ENCODE measurements around the gene NFIX. TPM values are rescaled to one million over a fixed set of nuclear protein-coding genes. Genes with fewer than 3 reads are reported as not detected.
A peak's percentile ranks its signal among the peaks of the same experiment; 100 is the strongest.

The NFIX gene
- total and polyA plus RNA-seq, 5 donors = 67.4 to 168 (median 146) TPM

DNA sequence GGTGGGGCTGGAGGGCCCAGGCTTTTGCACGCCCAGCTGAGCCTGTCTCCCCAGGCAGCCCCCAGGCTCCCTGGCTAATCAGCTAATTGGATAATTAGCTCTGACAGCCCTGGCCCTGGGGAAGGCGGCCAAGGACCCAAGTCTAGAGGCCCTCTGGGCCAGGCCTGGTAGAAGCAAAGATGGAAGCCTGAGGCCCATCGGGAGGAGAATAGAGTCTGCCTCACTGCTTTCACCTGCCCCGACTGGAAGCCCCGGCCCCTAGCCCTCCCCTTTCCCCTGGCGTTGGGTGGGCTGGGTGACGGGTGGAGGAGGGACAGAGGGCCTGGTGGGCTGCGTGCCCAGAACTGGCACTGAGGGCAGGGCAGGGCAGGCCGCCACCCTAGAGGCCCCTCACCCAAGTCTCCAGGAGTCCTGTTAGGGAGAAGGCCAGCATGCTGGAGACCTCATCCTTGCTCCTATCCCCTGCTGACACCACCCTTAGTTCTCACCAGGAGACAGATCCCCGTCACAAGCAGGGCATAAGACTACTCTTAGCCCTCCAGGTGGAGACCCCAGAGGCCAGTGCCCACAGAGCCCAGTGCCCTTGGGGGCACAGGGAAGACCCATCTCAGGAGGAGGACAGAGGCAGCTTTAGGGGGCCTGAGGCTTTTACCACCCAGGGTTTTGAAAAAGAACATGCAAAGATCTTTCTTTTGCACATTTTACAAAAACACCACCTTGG, 95.4 kb downstream of the NFIX start:
- Histone ChIP-seq H3K4me3 (ENCODE audit: low read length) (no peak overlapping the region), H3K9me3 (ENCODE audit: control insufficient read depth, low read length) (no peaks in the 10 kb centered on the region), H3K4me1 (ENCODE audit: control insufficient read depth, insufficient read depth, low read length) (peaks cover 3% of the 10 kb centered on the region), H3K27ac (ENCODE audit: low read length) (peak overlapping the region; percentile 70), H3K27me3 (ENCODE audit: control insufficient read depth, insufficient read depth) (no peaks in the 10 kb centered on the region)
- ATAC-seq = no peak
- intact Hi-C loops (cut with DNase I) = loop anchor here in 2 of 4 donors (5.0 to 10.0 kb wide), 2 partner anchors 103 to 106 kb away; no protein-coding TSS in a partner anchor
- WGBS = 69% methylated on average over 10 of the region's 10 CpGs
- peak; percentile 18 to 74 (median 64) for DNase-seq

DNA sequence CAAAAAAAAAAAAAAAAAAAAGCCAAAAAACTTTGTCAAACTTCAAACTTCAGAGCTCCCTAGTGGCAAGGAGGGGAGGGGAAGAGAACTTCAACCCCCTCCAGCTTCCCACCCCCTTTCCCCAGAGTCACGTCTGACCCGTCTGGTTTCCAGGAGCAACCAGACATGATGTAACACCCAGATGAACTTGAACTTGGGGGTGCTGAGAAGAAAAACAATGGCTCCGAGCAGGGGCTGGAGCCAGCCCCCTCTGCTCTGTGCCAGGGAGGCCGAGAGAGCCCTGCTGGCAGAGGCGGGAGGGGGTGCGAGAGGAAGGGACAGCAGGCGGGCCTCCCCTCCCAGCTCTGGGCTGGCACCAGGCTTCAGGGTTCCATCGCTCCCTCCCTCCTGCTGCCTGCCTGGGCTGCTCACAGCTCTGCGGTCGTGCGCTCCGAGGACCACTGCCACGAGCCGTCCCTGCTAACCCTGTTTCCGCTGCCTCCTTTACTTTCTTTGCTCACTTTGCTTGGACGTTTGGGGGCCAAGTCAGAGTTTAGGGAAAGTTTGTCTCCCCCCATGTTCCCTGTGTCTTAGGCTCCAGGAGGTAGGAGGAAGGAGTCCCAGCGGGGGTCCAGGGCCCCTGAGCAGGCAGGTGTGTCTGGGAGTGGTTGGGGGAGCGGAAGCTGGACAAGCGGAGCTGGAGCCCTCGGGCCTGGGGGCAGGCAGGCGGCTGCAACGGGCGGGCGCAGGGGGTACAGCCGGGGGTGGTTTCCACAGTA, 96.3 kb downstream of the NFIX start:
- no peaks in the 10 kb centered on the region for H3K9me3 ChIP-seq (ENCODE audit: control insufficient read depth, low read length)
- intact Hi-C loops (cut with DNase I) = loop anchor here (2.0 to 10.0 kb wide), 4 partner anchors 104 to 113 kb away; no protein-coding TSS in a partner anchor
- H3K4me1 ChIP-seq (ENCODE audit: control insufficient read depth, insufficient read depth, low read length) = no peaks in the 10 kb centered on the region
- WGBS = 43% methylated on average over 25 of the region's 25 CpGs
- no peak overlapping the region for H3K4me3 ChIP-seq (ENCODE audit: low read length)
- H3K27me3 ChIP-seq (ENCODE audit: control insufficient read depth, insufficient read depth) = no peaks in the 10 kb centered on the region
- peak overlapping the region; percentile 85 for H3K27ac ChIP-seq (ENCODE audit: low read length)
- ATAC-seq (peak; percentile 56 to 70), DNase-seq (peak; percentile 79 to 93 (median 93))

DNA sequence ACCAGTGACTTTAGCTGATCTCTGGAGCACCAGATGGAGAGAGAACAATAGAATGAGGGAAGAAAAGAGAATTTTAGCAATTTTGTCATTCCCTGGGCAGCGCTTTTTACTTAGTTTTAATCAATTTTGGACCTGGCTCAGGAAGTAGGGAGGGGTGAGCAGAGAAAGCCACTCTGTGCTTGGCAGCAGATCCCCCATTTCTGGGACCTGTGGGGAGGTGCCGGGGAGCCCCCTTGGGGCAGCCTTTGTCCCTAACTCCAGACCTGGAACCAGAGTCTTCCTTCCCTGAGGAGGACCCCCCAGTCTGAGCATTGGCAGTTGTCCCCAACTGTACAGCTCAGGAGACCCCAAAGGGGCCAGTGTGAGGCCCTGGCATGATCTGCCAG, 96.9 kb downstream of the NFIX start:
- Histone ChIP-seq H3K27me3 (ENCODE audit: control insufficient read depth, insufficient read depth) (no peaks in the 10 kb centered on the region), H3K4me1 (ENCODE audit: control insufficient read depth, insufficient read depth, low read length) (no peaks in the 10 kb centered on the region), H3K9me3 (ENCODE audit: control insufficient read depth, low read length) (no peaks in the 10 kb centered on the region), H3K27ac (ENCODE audit: low read length) (peak overlapping the region; percentile 85), H3K4me3 (ENCODE audit: low read length) (no peak overlapping the region)
- 49% methylated on average over 2 of the region's 2 CpGs for WGBS
- intact Hi-C loops (cut with DNase I) = loop anchor here (2.0 to 10.0 kb wide), 4 partner anchors 105 to 113 kb away; no protein-coding TSS in a partner anchor
- ATAC-seq = no peak
- DNase-seq = peak; percentile 27 to 74 (median 72)

DNA sequence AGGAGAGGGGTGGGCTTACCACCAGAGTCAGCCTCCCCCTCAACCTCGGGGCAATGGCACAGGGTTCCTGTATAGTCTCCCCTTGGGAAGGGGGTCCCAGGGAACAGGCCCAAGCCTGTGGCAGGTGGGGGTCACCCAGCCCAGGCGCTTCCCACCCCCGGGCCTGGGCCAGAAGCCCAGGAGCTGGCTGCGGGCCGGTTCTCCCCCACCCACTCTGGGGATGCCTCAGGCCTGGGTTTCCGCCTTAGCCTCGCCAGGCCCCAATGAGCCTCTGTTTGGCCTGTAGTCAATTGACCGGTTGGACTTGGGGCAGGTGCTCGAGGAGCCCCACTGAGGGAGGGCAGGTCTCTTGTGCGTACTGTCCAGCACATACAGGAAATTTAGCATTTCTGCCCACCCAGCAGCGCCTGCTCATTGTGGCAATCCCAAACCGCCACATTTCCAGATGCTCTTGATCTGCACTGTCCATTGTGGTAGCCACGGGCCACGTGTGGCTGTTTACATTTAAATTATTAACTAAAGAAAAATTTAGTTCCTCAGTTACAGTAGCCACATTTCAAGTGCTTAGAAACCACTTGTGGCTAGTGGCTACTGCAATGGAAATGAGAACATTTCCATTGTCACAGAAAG, 97.4 kb downstream of the NFIX start:
- DNase-seq (peak; percentile 33 to 79 (median 76)), ATAC-seq (no peak)
- intact Hi-C loops (cut with DNase I) = loop anchor here (2.0 to 10.0 kb wide), 4 partner anchors 105 to 114 kb away; no protein-coding TSS in a partner anchor
- Histone ChIP-seq H3K4me1 (ENCODE audit: control insufficient read depth, insufficient read depth, low read length) (no peaks in the 10 kb centered on the region), H3K27ac (ENCODE audit: low read length) (peak overlapping the region; percentile 61), H3K27me3 (ENCODE audit: control insufficient read depth, insufficient read depth) (no peaks in the 10 kb centered on the region), H3K4me3 (ENCODE audit: low read length) (no peak overlapping the region), H3K9me3 (ENCODE audit: control insufficient read depth, low read length) (no peaks in the 10 kb centered on the region)
- 51% methylated on average over 14 of the region's 14 CpGs for WGBS

DNA sequence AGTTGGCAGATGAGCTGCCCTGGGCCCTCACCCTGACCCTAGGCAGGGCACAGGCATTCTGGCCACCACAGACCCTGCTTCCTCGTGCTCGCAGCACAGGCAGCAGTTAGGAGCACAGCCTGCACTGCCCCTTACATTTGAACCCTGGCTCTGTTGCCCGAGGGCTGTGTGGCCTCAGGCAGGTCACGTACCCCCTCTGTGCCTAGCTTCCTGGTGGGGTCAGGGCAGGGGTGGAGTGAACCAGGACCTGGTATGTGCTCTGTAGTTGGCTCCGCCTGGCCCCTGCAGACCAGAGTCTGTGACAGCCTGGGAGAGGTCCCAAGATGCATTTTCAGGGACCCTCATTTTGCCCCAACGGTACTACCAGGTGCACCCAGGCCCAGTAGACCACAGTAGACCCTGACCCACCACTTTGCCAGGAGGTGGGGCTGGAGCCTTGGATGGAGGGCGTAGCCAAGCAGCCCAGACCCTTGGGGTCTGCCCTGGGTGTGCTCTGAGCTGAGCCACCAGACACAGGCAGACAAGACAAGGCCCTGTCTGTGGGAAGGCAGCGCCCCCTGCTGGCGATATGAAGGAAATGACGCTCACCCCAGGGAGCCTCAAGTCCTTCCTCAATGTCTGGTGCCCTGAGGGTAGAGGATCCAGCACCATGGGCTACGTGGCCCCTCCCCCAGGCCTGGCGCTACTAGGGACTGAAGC, 98.3 kb downstream of the NFIX start:
- intact Hi-C loops (cut with DNase I) = loop anchor here (2.0 to 10.0 kb wide), 4 partner anchors 106 to 115 kb away; no protein-coding TSS in a partner anchor
- H3K27me3 ChIP-seq (ENCODE audit: control insufficient read depth, insufficient read depth) = no peaks in the 10 kb centered on the region
- WGBS = 35% methylated on average over 12 of the region's 12 CpGs
- DNase-seq (peak; percentile 86 to 94 (median 92)), ATAC-seq (peak; percentile 60 to 64)
- H3K4me3 ChIP-seq (ENCODE audit: low read length) = no peak overlapping the region
- H3K27ac ChIP-seq (ENCODE audit: low read length) = peak overlapping the region; percentile 59
- no peaks in the 10 kb centered on the region for H3K4me1 ChIP-seq (ENCODE audit: control insufficient read depth, insufficient read depth, low read length)
- H3K9me3 ChIP-seq (ENCODE audit: control insufficient read depth, low read length) = no peaks in the 10 kb centered on the region

DNA sequence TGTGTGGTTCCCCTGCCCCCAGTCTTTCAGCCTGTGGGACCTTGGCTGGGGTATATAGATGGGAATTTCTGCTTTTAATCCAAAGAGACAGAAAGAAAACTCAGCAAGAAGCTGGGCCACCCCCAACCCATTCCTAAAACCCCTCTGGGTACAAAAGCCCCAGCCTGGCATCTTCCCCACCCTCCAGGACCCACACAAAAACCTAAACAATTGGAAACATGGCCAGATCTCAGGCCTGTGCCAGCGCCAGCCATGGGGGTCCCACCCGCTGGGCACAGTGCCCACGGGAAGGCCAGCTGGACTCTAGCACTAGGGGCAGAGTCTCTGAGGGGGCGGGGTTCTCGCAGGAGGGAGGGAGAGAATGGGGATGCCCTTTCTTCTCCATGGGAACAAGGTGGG, 98.8 kb downstream of the NFIX start:
- DNase-seq (peak; percentile 51 to 78 (median 78)), ATAC-seq (no peak)
- peak overlapping the region; percentile 5 for H3K27ac ChIP-seq (ENCODE audit: low read length)
- H3K4me3 ChIP-seq (ENCODE audit: low read length) = no peak overlapping the region
- no peaks in the 10 kb centered on the region for H3K27me3 ChIP-seq (ENCODE audit: control insufficient read depth, insufficient read depth)
- intact Hi-C loops (cut with DNase I) = loop anchor here in 2 of 4 donors (5.0 to 10.0 kb wide), 2 partner anchors 107 to 109 kb away; no protein-coding TSS in a partner anchor
- WGBS = 31% methylated on average over 5 of the region's 5 CpGs
- H3K9me3 ChIP-seq (ENCODE audit: control insufficient read depth, low read length) = no peaks in the 10 kb centered on the region
- no peaks in the 10 kb centered on the region for H3K4me1 ChIP-seq (ENCODE audit: control insufficient read depth, insufficient read depth, low read length)

DNA sequence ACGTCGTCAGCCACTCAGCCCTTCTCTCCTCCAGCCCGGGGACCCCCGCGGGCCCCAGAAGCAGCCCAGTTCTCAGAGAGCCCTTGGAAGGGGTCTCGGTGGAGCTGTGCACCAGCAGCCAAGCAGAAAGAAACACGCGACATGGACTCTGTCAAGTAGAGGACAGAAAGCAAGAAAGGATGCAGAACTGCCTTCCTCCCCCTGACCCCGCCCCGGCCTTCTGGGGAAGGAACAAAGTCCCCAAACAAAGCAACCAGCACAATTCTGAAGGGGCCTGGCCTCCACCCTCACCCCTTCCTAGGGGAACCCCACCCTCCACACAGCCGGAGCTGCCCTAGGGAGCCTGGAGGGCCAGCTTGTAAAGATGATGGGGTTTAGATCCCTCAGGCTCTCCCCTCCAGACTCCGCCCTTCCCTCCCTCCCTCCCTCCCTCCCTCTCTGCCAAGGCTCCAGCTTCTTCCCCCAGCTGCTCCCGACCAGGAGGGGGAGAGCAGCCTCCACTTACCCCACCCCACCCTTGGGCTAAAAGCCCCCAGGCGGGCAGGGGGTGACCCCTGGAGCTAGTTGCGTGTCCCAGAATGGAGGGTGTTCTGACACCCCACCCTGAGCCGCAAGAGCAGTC, 99.6 kb downstream of the NFIX start:
- H3K4me1 ChIP-seq (ENCODE audit: control insufficient read depth, insufficient read depth, low read length) = no peaks in the 10 kb centered on the region
- DNase-seq = peak; percentile 59 to 82 (median 80)
- WGBS = 42% methylated on average over 16 of the region's 16 CpGs
- no peaks in the 10 kb centered on the region for H3K9me3 ChIP-seq (ENCODE audit: control insufficient read depth, low read length)
- no peaks in the 10 kb centered on the region for H3K27me3 ChIP-seq (ENCODE audit: control insufficient read depth, insufficient read depth)
- no peak overlapping the region for H3K4me3 ChIP-seq (ENCODE audit: low read length)
- intact Hi-C loops (cut with DNase I) = loop anchor here in 3 of 4 donors (5.0 to 10.0 kb wide), 3 partner anchors 33 to 110 kb away; no protein-coding TSS in a partner anchor
- peak overlapping the region; percentile 46 for H3K27ac ChIP-seq (ENCODE audit: low read length)
- ATAC-seq = no peak

DNA sequence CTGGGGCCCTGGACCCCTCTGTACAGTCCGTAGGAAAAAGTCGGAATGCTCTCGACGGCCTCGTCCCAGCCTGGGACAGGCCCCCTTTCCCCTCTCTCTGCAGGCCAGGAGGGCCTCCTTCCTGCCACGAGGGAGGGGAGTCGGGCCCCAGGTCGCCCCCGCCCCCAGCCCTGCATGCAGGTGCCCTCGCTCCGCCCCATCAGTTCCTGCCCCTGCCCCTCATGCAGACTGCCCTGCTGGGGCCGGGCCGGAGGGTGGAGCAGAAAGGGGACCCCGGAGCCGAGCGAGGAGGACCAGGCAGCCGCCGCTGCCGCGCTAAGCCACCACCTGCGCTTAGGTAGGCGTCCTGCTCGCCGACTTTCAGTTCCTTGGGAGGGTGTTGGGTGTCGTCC, 100.1 kb downstream of the NFIX start:
- H3K9me3 ChIP-seq (ENCODE audit: control insufficient read depth, low read length) = no peaks in the 10 kb centered on the region
- WGBS = 59% methylated on average over 25 of the region's 25 CpGs
- intact Hi-C loops (cut with DNase I) = loop anchor here in 2 of 4 donors (5.0 to 10.0 kb wide), 2 partner anchors 33 to 111 kb away; no protein-coding TSS in a partner anchor
- no peak overlapping the region for H3K4me3 ChIP-seq (ENCODE audit: low read length)
- H3K27ac ChIP-seq (ENCODE audit: low read length) = peak overlapping the region; percentile 46
- DNase-seq = peak; percentile 32 to 78 (median 72)
- no peak for ATAC-seq
- no peaks in the 10 kb centered on the region for H3K4me1 ChIP-seq (ENCODE audit: control insufficient read depth, insufficient read depth, low read length)
- H3K27me3 ChIP-seq (ENCODE audit: control insufficient read depth, insufficient read depth) = no peaks in the 10 kb centered on the region

DNA sequence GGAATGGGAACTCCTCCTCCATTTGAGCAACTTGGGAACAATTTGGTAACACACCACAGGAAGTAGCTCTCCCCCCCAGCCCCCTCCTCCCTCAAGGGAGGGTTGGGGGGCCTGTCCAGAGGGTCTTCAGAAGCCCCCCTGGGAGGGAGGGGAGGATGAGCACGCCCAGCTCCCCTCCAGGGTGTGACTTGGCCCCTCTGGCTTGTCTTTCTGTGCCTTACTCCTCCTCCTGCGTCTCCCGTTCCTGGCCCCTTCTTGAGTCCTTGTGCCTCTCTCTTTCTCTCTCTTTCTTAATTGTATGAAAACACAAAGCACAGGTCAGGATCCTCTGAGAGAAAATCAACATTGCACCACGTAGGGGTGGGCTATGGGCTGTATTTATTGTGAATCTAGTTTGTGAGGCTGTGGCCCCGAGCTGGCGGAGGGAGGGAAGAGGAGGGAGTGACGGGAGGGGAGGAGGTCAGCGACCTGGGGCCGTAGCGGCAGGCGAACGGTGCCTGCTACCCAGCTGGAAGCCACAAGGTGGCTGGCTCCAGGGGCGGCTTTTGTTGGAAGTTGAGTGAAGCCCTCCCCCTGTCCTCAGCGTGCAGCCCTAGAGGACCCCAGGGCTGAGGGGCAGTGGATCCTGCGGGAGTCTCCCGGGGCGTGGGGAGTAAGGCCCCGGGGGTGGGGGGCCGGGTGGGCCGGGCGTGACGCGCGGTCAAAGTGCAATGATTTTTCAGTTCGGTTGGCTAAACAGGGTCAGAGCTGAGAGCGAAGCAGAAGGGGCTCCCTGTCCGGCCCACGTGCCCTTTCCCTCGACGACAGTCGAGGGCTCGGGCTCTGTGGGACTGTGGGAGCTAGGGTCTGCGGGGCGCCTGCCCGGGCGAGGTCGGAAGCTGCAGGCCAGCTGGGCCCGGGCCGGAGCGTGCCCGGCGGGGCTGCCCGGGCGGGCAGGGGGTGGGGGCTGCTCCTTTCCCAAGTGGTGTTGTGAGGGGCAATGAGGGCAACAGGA, 101.0 kb downstream of the NFIX start:
- 39% methylated on average over 44 of the region's 44 CpGs for WGBS
- ATAC-seq = no peak

More for the DNA sequence above, 101.0 kb downstream of the NFIX start:
- Histone ChIP-seq H3K27ac (ENCODE audit: low read length) (peak overlapping the region; percentile 58), H3K4me1 (ENCODE audit: control insufficient read depth, insufficient read depth, low read length) (no peaks in the 10 kb centered on the region), H3K9me3 (ENCODE audit: control insufficient read depth, low read length) (no peaks in the 10 kb centered on the region), H3K27me3 (ENCODE audit: control insufficient read depth, insufficient read depth) (no peaks in the 10 kb centered on the region), H3K4me3 (ENCODE audit: low read length) (no peak overlapping the region)
- peak; percentile 51 to 76 (median 75) for DNase-seq
- intact Hi-C loops (cut with DNase I) = loop anchor here in 2 of 4 donors (5.0 to 10.0 kb wide), 2 partner anchors 34 to 111 kb away; no protein-coding TSS in a partner anchor

All from right cardiac atrium (tissue), 5 donors.